ENCODE results near the gene FOXD1. TPM values are rescaled to one million over a fixed set of nuclear protein-coding genes. Genes with fewer than 3 reads are reported as not detected.

Gene FOXD1
- total RNA-seq, result 6.1 and 8.9 TPM in 2 replicates

DNA sequence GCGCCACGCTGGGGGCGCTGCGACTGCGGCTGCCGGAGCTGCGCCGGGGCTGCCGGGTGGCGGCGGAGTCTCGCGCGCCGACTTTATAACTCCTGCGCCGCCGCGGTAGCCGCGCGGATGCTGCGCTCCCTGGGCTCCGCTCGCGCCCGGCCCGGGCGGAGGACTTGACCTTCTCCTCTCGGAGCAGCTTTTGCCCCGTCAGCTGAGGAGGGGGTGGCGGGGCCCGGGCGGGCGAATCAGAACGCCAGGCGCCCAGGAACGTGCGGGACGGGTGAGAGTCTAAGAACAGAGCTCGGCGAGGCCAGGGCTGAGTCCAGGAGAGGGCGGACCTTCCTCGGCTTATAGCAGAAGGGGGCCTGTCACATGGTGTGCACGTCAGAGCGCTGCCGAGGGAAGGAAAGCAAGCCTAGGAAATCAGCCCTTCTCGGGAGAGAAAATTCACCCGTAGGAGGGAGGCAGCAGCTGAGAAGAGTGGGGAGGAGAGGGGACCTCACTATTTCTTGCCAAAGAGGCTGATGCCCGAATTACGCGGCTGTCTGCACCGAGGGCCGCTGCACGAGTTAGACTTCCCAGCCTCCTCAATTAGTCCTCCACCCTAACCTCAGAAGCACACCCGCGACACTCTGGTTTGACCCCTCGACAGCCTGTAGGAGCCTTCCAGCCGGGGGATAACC is at the start of gene FOXD1:
Gene FOXD1, minus strand, starts transcription at position 315 of the 674 bp plus-strand sequence. CDS start 415 bp downstream, outside the sequence.

Other genes with a start within 250 kb of the FOXD1 start
- 490 and 660 TPM in 2 replicates for gene BTF3, start 49.7 kb upstream of the FOXD1 start, total RNA-seq
- gene ANKRA2, start 116.9 kb upstream of the FOXD1 start, total RNA-seq, result 15.4 and 30.4 TPM in 2 replicates
- 9.2 and 11.4 TPM in 2 replicates for gene UTP15, start 117.0 kb upstream of the FOXD1 start, total RNA-seq
- 7.9 and 8.3 TPM in 2 replicates for gene ARHGEF28, start 177.4 kb upstream of the FOXD1 start, total RNA-seq